HEK293 (cell line): ENCODE results near the gene CASP8.

ENCODE experiments used
- GLI2 ChIP-seq: fragments of 450-650 bp; formaldehyde crosslinking; IDR thresholded peaks from 2 replicates; pipeline ENCODE4; 2017; ENCODE audit warnings: missing biosample characterization, missing genetic modification characterization, low read depth, borderline replicate concordance
- KLF1 ChIP-seq: fragments of 450-650 bp; formaldehyde crosslinking; IDR thresholded peaks from 2 replicates; pipeline ENCODE4 v1.5.1; 2016; ENCODE audit warnings: missing biosample characterization, missing genetic modification characterization
- MZF1 ChIP-seq: fragments of 450-650 bp; formaldehyde crosslinking; IDR thresholded peaks from 2 replicates; pipeline ENCODE4 v1.5.1; 2017; ENCODE audit warnings: missing biosample characterization, missing genetic modification characterization, borderline replicate concordance
- OSR2 ChIP-seq: fragments of 450-650 bp; formaldehyde crosslinking; IDR thresholded peaks from 2 replicates; pipeline ENCODE4 v1.5.1; 2016; ENCODE audit warnings: missing biosample characterization, missing genetic modification characterization
- PRDM1 ChIP-seq: fragments of 450-650 bp; formaldehyde crosslinking; IDR thresholded peaks from 2 replicates; pipeline ENCODE4; 2016; ENCODE audit warnings: missing biosample characterization, missing genetic modification characterization
- REST ChIP-seq: fragments of 450-650 bp; formaldehyde crosslinking; IDR thresholded peaks from 2 replicates; pipeline ENCODE4 v1.5.1; 2016; ENCODE audit warnings: missing biosample characterization, missing genetic modification characterization
- SCRT1 ChIP-seq: fragments of 450-650 bp; formaldehyde crosslinking; IDR thresholded peaks from 2 replicates; pipeline ENCODE4 v1.5.1; 2016; ENCODE audit warnings: missing biosample characterization, missing genetic modification characterization, borderline replicate concordance
- SCRT2 ChIP-seq: fragments of 450-650 bp; formaldehyde crosslinking; IDR thresholded peaks from 2 replicates; pipeline ENCODE4 v1.5.1; 2016; ENCODE audit warnings: missing biosample characterization, missing genetic modification characterization
- SETDB1 ChIP-seq: IDR thresholded peaks from one replicate; pipeline ENCODE4 v1.6.1; 2017; ENCODE audit warnings: mild to moderate bottlenecking, low read length, moderate library complexity, mixed read lengths; ENCODE audit not compliant: insufficient read length
- TRIM28 ChIP-seq: IDR thresholded peaks from 2 replicates; pipeline ENCODE4 v1.6.1; 2011; ENCODE audit warnings: low read length, control low read depth, borderline replicate concordance
- WT1 ChIP-seq: fragments of 450-650 bp; formaldehyde crosslinking; IDR thresholded peaks from 2 replicates; pipeline ENCODE4 v1.5.1; 2016; ENCODE audit warnings: missing biosample characterization, missing genetic modification characterization
- ZEB2 ChIP-seq: fragments of 450-650 bp; formaldehyde crosslinking; IDR thresholded peaks from 2 replicates; pipeline ENCODE4 v1.5.1; 2016; ENCODE audit warnings: missing biosample characterization, missing genetic modification characterization
- ZIC2 ChIP-seq: fragments of 450-650 bp; formaldehyde crosslinking; IDR thresholded peaks from 2 replicates; pipeline ENCODE4 v1.5.1; 2016; ENCODE audit warnings: missing biosample characterization, missing genetic modification characterization
- ZNF10 ChIP-seq: fragments of 450-650 bp; formaldehyde crosslinking; IDR thresholded peaks from 2 replicates; pipeline ENCODE4 v1.5.1; 2017; ENCODE audit warnings: missing biosample characterization, missing genetic modification characterization
- ZNF140 ChIP-seq: fragments of 450-650 bp; formaldehyde crosslinking; IDR thresholded peaks from 2 replicates; pipeline ENCODE4 v1.5.1; 2016; ENCODE audit warnings: missing biosample characterization, missing genetic modification characterization
- ZNF18 ChIP-seq: fragments of 450-650 bp; formaldehyde crosslinking; IDR thresholded peaks from 2 replicates; pipeline ENCODE4 v1.5.1; 2016; ENCODE audit warnings: missing biosample characterization, missing genetic modification characterization
- ZNF184 ChIP-seq: fragments of 450-650 bp; IDR thresholded peaks from 2 replicates; pipeline ENCODE4 v1.5.1; 2018; ENCODE audit warnings: missing biosample characterization, mild to moderate bottlenecking, missing genetic modification characterization
- ZNF280C ChIP-seq: fragments of 450-650 bp; formaldehyde crosslinking; IDR thresholded peaks from 2 replicates; pipeline ENCODE4 v1.5.1; 2016; ENCODE audit warnings: missing biosample characterization, missing genetic modification characterization
- ZNF324 ChIP-seq: fragments of 450-650 bp; formaldehyde crosslinking; IDR thresholded peaks from 2 replicates; pipeline ENCODE4 v1.5.1; 2016; ENCODE audit warnings: missing biosample characterization, missing genetic modification characterization
- ZNF335 ChIP-seq: fragments of 450-650 bp; formaldehyde crosslinking; conservative IDR thresholded peaks from 2 replicates; pipeline ENCODE4 v1.5.1; 2016; ENCODE audit warnings: missing biosample characterization, missing genetic modification characterization
- ZNF366 ChIP-seq: fragments of 450-650 bp; formaldehyde crosslinking; conservative IDR thresholded peaks from 2 replicates; pipeline ENCODE4 v1.5.1; 2016; ENCODE audit warnings: missing biosample characterization, missing genetic modification characterization
- ZNF37A ChIP-seq: fragments of 450-650 bp; IDR thresholded peaks from 2 replicates; pipeline ENCODE4 v1.5.1; 2018; ENCODE audit warnings: missing biosample characterization, missing genetic modification characterization
- ZNF449 ChIP-seq: fragments of 450-650 bp; formaldehyde crosslinking; IDR thresholded peaks from 2 replicates; pipeline ENCODE4 v1.5.1; 2017; ENCODE audit warnings: missing biosample characterization, mild to moderate bottlenecking, missing genetic modification characterization, moderate library complexity
- ZNF473 ChIP-seq: fragments of 450-650 bp; formaldehyde crosslinking; IDR thresholded peaks from 2 replicates; pipeline ENCODE4 v1.5.1; 2017; ENCODE audit warnings: missing biosample characterization, missing genetic modification characterization
- ZNF544 ChIP-seq: fragments of 450-650 bp; formaldehyde crosslinking; IDR thresholded peaks from 2 replicates; pipeline ENCODE4 v1.5.0; 2017; ENCODE audit warnings: missing biosample characterization, missing genetic modification characterization
- ZNF555 ChIP-seq: fragments of 450-650 bp; formaldehyde crosslinking; conservative IDR thresholded peaks from 2 replicates; pipeline ENCODE4 v1.5.1; 2017; ENCODE audit warnings: missing biosample characterization, mild to moderate bottlenecking, missing genetic modification characterization, inconsistent platforms
- ZNF610 ChIP-seq: fragments of 450-650 bp; formaldehyde crosslinking; IDR thresholded peaks from 2 replicates; pipeline ENCODE4 v1.5.1; 2016; ENCODE audit warnings: missing biosample characterization, missing genetic modification characterization, borderline replicate concordance
- ZNF629 ChIP-seq: fragments of 450-650 bp; formaldehyde crosslinking; IDR thresholded peaks from 2 replicates; pipeline ENCODE4 v1.5.1; 2017; ENCODE audit warnings: missing biosample characterization, missing genetic modification characterization
- ZNF654 ChIP-seq: fragments of 450-650 bp; formaldehyde crosslinking; IDR thresholded peaks from 2 replicates; pipeline ENCODE4 v1.5.1; 2016; ENCODE audit warnings: low read depth, missing biosample characterization, missing genetic modification characterization
- ZNF701 ChIP-seq: fragments of 450-650 bp; formaldehyde crosslinking; IDR thresholded peaks from 2 replicates; pipeline ENCODE4 v1.5.1; 2016; ENCODE audit warnings: missing biosample characterization, missing genetic modification characterization
- ZNF76 ChIP-seq: fragments of 450-650 bp; formaldehyde crosslinking; IDR thresholded peaks from 2 replicates; pipeline ENCODE4; 2016; ENCODE audit warnings: low read depth, missing biosample characterization, missing genetic modification characterization, borderline replicate concordance
- ZNF777 ChIP-seq: fragments of 450-650 bp; formaldehyde crosslinking; IDR thresholded peaks from 2 replicates; pipeline ENCODE4 v1.5.1; 2017; ENCODE audit warnings: missing biosample characterization, missing genetic modification characterization, borderline replicate concordance
- ZXDB ChIP-seq: fragments of 450-650 bp; formaldehyde crosslinking; IDR thresholded peaks from 2 replicates; pipeline ENCODE4 v1.5.1; 2016; ENCODE audit warnings: missing biosample characterization, missing genetic modification characterization

The CASP8 gene

GRCh38 chr2:201257956-201258665 lies 2.2 kb upstream of the CASP8 start (continued):
- TF ChIP-seq ZNF555 (tag by site-specific recombination), result no peak
- TF ChIP-seq WT1 (tag by site-specific recombination), result no peak
- no peak for TF ChIP-seq ZNF280C (tag by site-specific recombination)
- peak; percentile 12; the same call in 1 of the 2 replicates for TF ChIP-seq ZEB2 (tag by site-specific recombination)
- 0 out of 2 replicates have a peak, but pooled peaks have one; percentile 2 for TF ChIP-seq ZNF449
- TF ChIP-seq ZNF37A (tag by site-specific recombination), result no peak
- peak; percentile 93 for TF ChIP-seq SCRT2 (tag by site-specific recombination)
- TF ChIP-seq ZNF76, result no peak
- TF ChIP-seq ZNF18 (tag by site-specific recombination), result no peak
- no peak for TF ChIP-seq ZNF140
- 0 out of 2 replicates have a peak, but pooled peaks have one; percentile 13 for TF ChIP-seq ZNF324 (tag by site-specific recombination)
- TF ChIP-seq SCRT1, result 0 out of 2 replicates have a peak, but pooled peaks have one; percentile 58
- TF ChIP-seq ZXDB (tag by site-specific recombination), result 0 out of 2 replicates have a peak, but pooled peaks have one; percentile 54
- TF ChIP-seq MZF1 (tag by site-specific recombination), result 0 out of 2 replicates have a peak, but pooled peaks have one; percentile 57
- no peak for TF ChIP-seq ZNF610 (tag by site-specific recombination)
- TF ChIP-seq KLF1 (tag by site-specific recombination), result 0 out of 2 replicates have a peak, but pooled peaks have one; percentile 16
- TF ChIP-seq ZNF184 (tag by site-specific recombination), result no peak
- TF ChIP-seq ZNF335 (tag by site-specific recombination), result peak; percentile 76
- TF ChIP-seq SETDB1, result peak; percentile 48
- TF ChIP-seq ZNF629 (tag by site-specific recombination), result no peak; the same call in 1 of the 2 replicates
- 0 out of 2 replicates have a peak, but pooled peaks have one; percentile 56 for TF ChIP-seq TRIM28
- TF ChIP-seq REST (tag by site-specific recombination), result 0 out of 2 replicates have a peak, but pooled peaks have one; percentile 18
- no peak for TF ChIP-seq ZNF473 (tag by site-specific recombination)
- TF ChIP-seq ZNF654, result no peak
- TF ChIP-seq ZNF777, result no peak
- TF ChIP-seq ZNF366 (tag by site-specific recombination), result peak; percentile 71
- TF ChIP-seq GLI2 (tag by site-specific recombination), result no peak
- TF ChIP-seq ZNF10 (tag by site-specific recombination), result peak; percentile 33; the same call in 1 of the 2 replicates
- no peak for TF ChIP-seq ZNF701 (tag by site-specific recombination)
- peak; percentile 60; the same call in 1 of the 2 replicates for TF ChIP-seq ZIC2 (tag by site-specific recombination)
- TF ChIP-seq ZNF544, result no peak
- TF ChIP-seq OSR2 (tag by site-specific recombination), result no peak
- TF ChIP-seq PRDM1, result peak; percentile 88
